ENCODE results near the gene DNAH14. TPM values are rescaled to one million over a fixed set of nuclear protein-coding genes. Genes with fewer than 3 reads are reported as not detected.

Gene DNAH14
- total and polyA plus RNA-seq, 2 of the 8 experiments (the other 6 are each of a cell fraction or from before 2014, with no cell fraction given), result 8.4 to 40.7 TPM

- 81% methylated on average over 5 of the region's 5 CpGs; no CpG with 5 or more reads in 1 of the 2 experiments for WGBS, 2 experiments (ENCODE audit: extremely low coverage in 1 of 2, insufficient coverage in 1 of 2, insufficient read length in 1 of 2, insufficient replicate concordance in 2 of 2, low coverage in 1 of 2, low lambda C conversion rate in 2 of 2, missing lambda C conversion rate in 1 of 2)
- no peak overlapping the region for H3K9ac ChIP-seq (replicated peaks in 1 of 4; ENCODE audit: extremely low read depth in 1 of 4, low read depth in 3 of 4, low read length in 3 of 4)
- no peak overlapping the region for H2BK5ac ChIP-seq (ENCODE audit: low read depth, low read length)
- H2BK15ac ChIP-seq (ENCODE audit: low read length), result no peak overlapping the region
- no peak overlapping the region for H2BK120ac ChIP-seq (replicated peaks; ENCODE audit: low read depth, low read length)
- no peak overlapping the region for H2AFZ ChIP-seq (ENCODE audit: low read length)
- peaks cover 21 to 42% (median 26%) of the 10 kb centered on the region in 4 experiments for H3K27me3 ChIP-seq (replicated peaks in 1 of 4; ENCODE audit: control insufficient read depth in 3 of 4, extremely low read depth in 1 of 4, insufficient read depth in 3 of 4, low read length in 3 of 4)
- H3K79me1 ChIP-seq (ENCODE audit: low read depth, low read length), result no peaks in the 10 kb centered on the region
- DNase-seq (ENCODE audit: low read depth in 1 of 2, low spot score in 2 of 2) (no peak), FAIRE-seq (no peak)
- no peak overlapping the region for H2BK20ac ChIP-seq (ENCODE audit: low read length)
- H4K8ac ChIP-seq (ENCODE audit: extremely low read depth, insufficient read depth, low read length), result no peak overlapping the region
- H3K27ac ChIP-seq (ENCODE audit: low read depth, low read length), result no peak overlapping the region
- H2BK12ac ChIP-seq (ENCODE audit: low read depth, low read length), result no peak overlapping the region
- no peak overlapping the region for H3K4ac ChIP-seq (replicated peaks; ENCODE audit: insufficient read length, low read depth, low read length)
- no peak overlapping the region for H2AK5ac ChIP-seq (ENCODE audit: low read depth, low read length)
- peaks cover 0 to 5% of the 10 kb centered on the region in 2 experiments; a peak in 1 of 4 replicates for H3K9me3 ChIP-seq (ENCODE audit: insufficient read depth in 2 of 2, low read depth in 1 of 2, low read length in 1 of 2)
- no peak for TF ChIP-seq E2F6 (IDR thresholded peaks at IDR 0.05)
- no peak for TF ChIP-seq BRCA1 (IDR thresholded peaks at IDR 0.05; ENCODE audit: low read depth, low read length)
- TF ChIP-seq JUN (IDR thresholded peaks at IDR 0.05; ENCODE audit: low read depth, low read length), result no peak
- TF ChIP-seq ZNF274 (IDR thresholded peaks at IDR 0.05; ENCODE audit: borderline replicate concordance, extremely low read depth, low read length), result no peak
- ChIA-PET POLR2A (ENCODE audit: partially characterized antibody) (no interaction called here), CTCF (ENCODE audit: partially characterized antibody) (no interaction called here)
- no peak overlapping the region for H3K18ac ChIP-seq (ENCODE audit: extremely low read depth, low read length)
- H4K5ac ChIP-seq (ENCODE audit: insufficient read length, low read depth, low read length), result no peak overlapping the region
- no peak overlapping the region for H3K4me2 ChIP-seq (ENCODE audit: insufficient read depth in 1 of 2, low read depth in 2 of 2, low read length in 2 of 2)
- no peaks in the 10 kb centered on the region for H3K4me1 ChIP-seq (replicated peaks in 1 of 4; ENCODE audit: control insufficient read depth in 3 of 4, insufficient read depth in 4 of 4, low read length in 3 of 4)
- no peak overlapping the region for H3K23ac ChIP-seq (ENCODE audit: insufficient read length)
- no peak overlapping the region for H3K14ac ChIP-seq (ENCODE audit: insufficient read length)
- H3K36me3 ChIP-seq (ENCODE audit: control insufficient read depth in 2 of 4, insufficient read depth in 4 of 4, low read length in 3 of 4), result no peaks in the 10 kb centered on the region
- no peak overlapping the region for H4K91ac ChIP-seq (replicated peaks; ENCODE audit: insufficient read length, low read length)
- H4K20me1 ChIP-seq (replicated peaks in 1 of 2; ENCODE audit: control insufficient read depth in 1 of 2, insufficient read depth in 2 of 2, low read length in 2 of 2), result no peaks in the 10 kb centered on the region
- H3K4me3 ChIP-seq (ENCODE audit: extremely low read depth in 1 of 4, insufficient read depth in 2 of 4, low read depth in 3 of 4, low read length in 4 of 4), result no peak overlapping the region
- no peaks in the 10 kb centered on the region for H3K23me2 ChIP-seq (ENCODE audit: low read depth, low read length)
- no peaks in the 10 kb centered on the region for H3K79me2 ChIP-seq (ENCODE audit: control insufficient read depth in 1 of 2, insufficient read depth in 2 of 2, low read length in 2 of 2)
- H3K56ac ChIP-seq (replicated peaks; ENCODE audit: insufficient read length, low read depth, low read length), result no peak overlapping the region
These were observed 50.7 kb downstream of the DNAH14 start for GRCh38 chr1:224980181-224980580.

Data from H1 (cell line).